HFFc6 (cell line): ENCODE measurements around the gene MGAT5. TPM values are rescaled to one million over a fixed set of nuclear protein-coding genes. Genes with fewer than 3 reads are reported as not detected.
A peak's percentile ranks its signal among the peaks of the same experiment; 100 is the strongest.

Source experiments
- DNase-seq: peaks from one replicate; pipeline ENCODE4 v3.0.0-alpha.2; 2018
- H3K27ac Mint-ChIP-seq: 2 replicates; pipeline ENCODE4 v1.8.0; 2020; ENCODE audit warnings: mild to moderate bottlenecking, mixed read lengths
- H3K27me3 Mint-ChIP-seq: 2 replicates; pipeline ENCODE4 v1.8.0; 2021; ENCODE audit warnings: mild to moderate bottlenecking, moderate library complexity, mixed read lengths; ENCODE audit not compliant: insufficient read depth
- H3K36me3 Mint-ChIP-seq: 2 replicates; pipeline ENCODE4 v1.8.0; 2021; ENCODE audit warnings: low read depth, mixed read lengths
- H3K4me1 Mint-ChIP-seq: 2 replicates; pipeline ENCODE4 v1.8.0; 2020; ENCODE audit warnings: low read depth, mixed read lengths
- H3K4me3 Mint-ChIP-seq: 2 replicates; pipeline ENCODE4 v1.8.0; 2020; ENCODE audit warnings: mild to moderate bottlenecking, moderate library complexity, mixed read lengths
- H3K9me3 Mint-ChIP-seq: 2 replicates; pipeline ENCODE4 v1.8.0; 2020; ENCODE audit warnings: mild to moderate bottlenecking, mixed read lengths
- total RNA-seq, 6 experiments: library from RNA; stranded (reverse); fragmentation: NEBNext Ultra II Directional; extraction: Animal tissue kit (Norgen Biotek cat#: 25700); gene quantifications; 2 replicates in 1 of 6; 3 replicates in 5 of 6; pipeline ENCODE4 v1.2.3, GENCODE V29; 2021
- TF ChIP-seq, protein P1 (sequence below): fragments of 200-600 bp; sonication (generic); IDR thresholded peaks from 2 replicates; pipeline ENCODE4 v1.5.0; 2021; ENCODE audit warnings: antibody characterized with exemption, mild to moderate bottlenecking

The MGAT5 gene
- total RNA-seq, 6 experiments from 2014 or later, result 104 to 129 (median 113) TPM

DNA sequence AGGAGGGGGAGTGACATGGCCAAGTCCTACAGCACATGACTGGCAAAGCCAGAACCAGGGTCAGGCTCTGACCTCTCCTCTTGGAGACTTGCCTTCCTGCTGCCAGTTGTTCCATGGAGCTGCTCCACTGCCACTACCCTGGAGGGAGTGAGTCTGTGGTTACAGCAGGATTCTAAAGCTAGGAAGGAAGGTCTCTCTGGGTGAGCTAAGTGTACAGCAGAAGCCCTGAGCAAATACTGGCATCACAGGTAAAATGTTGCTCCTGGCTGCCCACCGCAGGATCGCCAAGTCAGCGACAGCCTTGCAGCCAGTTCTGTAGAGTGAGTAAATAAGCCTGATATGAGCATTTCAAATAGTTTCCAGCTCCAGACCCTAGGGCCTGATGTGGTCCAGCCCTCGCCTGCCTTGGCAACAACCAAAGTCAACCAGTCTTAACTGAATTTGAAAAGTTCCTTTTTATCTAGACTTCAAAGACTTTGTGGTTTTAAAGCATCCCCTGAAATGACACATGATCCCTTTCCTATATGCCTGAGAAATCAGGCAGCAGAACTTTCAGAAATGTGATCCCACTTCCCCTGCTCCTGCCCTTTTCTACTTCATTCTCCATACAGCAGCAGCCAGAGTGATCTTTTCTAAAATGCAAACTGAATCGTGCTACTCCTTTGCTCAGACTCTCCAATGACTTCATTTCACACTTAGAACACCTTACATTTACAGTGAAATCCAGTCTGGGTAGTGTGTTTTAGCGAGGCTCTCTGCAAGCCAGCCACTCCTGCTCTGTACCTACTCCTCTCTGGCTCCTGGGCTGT lies 114.3 kb downstream of the MGAT5 start:
- Mint-ChIP-seq H3K9me3 (no peaks in the 10 kb centered on the region), H3K27ac (no peak overlapping the region; the same call in 1 of the 2 replicates), H3K36me3 (peaks cover 28% of the 10 kb centered on the region), H3K4me1 (peaks cover 72% of the 10 kb centered on the region), H3K4me3 (no peak overlapping the region), H3K27me3 (peaks cover 2% of the 10 kb centered on the region; the same call in 1 of the 2 replicates)
- no peak for DNase-seq
- TF ChIP-seq, protein P1, sequence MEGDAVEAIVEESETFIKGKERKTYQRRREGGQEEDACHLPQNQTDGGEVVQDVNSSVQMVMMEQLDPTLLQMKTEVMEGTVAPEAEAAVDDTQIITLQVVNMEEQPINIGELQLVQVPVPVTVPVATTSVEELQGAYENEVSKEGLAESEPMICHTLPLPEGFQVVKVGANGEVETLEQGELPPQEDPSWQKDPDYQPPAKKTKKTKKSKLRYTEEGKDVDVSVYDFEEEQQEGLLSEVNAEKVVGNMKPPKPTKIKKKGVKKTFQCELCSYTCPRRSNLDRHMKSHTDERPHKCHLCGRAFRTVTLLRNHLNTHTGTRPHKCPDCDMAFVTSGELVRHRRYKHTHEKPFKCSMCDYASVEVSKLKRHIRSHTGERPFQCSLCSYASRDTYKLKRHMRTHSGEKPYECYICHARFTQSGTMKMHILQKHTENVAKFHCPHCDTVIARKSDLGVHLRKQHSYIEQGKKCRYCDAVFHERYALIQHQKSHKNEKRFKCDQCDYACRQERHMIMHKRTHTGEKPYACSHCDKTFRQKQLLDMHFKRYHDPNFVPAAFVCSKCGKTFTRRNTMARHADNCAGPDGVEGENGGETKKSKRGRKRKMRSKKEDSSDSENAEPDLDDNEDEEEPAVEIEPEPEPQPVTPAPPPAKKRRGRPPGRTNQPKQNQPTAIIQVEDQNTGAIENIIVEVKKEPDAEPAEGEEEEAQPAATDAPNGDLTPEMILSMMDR, result no peak

DNA sequence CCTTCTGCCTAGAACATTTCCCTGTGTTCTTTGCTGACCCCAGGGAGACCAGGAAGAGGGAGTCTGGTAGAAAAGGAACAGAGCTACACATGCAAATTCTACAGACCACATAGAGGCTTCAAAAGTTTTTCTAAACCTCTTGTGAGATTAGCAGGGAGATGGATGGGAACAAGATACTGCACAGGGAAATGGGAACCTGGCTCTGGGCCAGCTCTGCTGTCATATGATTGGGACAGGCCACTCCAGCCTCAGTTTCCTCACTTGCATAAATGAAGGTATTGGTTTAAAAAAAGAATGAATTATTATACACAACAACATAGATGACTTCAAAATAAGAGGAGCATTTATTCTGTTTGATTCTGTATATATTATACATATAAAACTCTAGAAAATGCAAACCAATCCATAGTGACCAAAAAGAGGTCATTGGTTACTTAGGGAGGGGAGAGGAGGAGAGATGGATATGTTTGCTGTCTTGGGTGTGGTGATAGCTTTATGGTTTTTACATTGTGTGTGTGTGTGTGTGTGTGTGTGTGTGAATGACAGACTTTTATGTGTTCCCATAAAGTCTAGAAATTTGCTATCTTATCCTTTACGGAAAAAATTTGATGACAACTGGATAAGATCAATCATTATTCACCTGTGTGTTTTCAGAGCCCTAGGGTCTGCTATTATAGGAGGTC lies 115.5 kb downstream of the MGAT5 start:
- peaks cover 27% of the 10 kb centered on the region for H3K36me3 Mint-ChIP-seq

DNA sequence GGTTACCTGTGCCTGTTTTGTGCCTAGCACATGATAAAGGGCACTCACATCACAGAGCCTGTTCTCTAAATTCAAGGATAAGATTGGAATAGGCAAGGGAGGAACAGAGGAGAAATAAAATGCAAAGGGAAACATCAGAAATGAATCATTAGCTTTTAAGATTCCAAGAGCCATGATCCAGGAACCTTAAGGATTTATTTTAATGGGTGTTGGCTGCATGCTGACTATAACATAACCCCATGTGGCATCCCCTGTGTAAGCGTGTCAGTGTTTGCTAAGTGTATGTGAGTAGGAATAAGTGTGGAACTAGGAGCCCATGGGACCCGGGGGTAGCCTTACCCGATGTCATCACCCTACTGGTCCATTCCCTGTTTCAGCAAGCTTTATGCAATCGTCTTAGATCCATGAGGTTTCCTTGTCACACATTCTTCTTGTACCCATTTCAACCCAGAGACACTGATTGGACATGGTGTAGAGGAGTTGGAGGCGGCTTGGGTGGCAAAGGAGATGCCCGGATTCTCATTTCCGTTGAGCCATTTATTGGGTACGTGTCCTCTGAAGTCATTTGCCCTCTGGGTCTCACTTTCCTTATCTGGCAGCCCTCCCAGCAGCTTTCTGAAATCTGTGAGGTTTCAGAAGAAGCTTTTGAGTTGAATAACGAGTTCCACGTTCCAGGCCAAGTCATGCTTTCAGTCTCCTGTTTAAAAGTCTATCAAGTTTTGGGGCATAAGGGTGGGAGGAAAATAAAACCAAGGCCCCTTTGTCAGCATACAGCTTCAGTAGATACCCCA lies 117.0 kb downstream of the MGAT5 start:
- Mint-ChIP-seq H3K27me3 (peaks cover 6% of the 10 kb centered on the region; the same call in 1 of the 2 replicates), H3K9me3 (no peaks in the 10 kb centered on the region), H3K4me1 (peaks cover 70% of the 10 kb centered on the region), H3K27ac (peak overlapping the region; percentile 93), H3K4me3 (peak overlapping the region; percentile 68), H3K36me3 (peaks cover 23% of the 10 kb centered on the region)
- TF ChIP-seq, protein P1, result no peak
- peak; percentile 86 for DNase-seq

More for the DNA sequence above, 115.5 kb downstream of the MGAT5 start:
- H3K27ac Mint-ChIP-seq, result no peak overlapping the region
- no peaks in the 10 kb centered on the region for H3K9me3 Mint-ChIP-seq
- H3K27me3 Mint-ChIP-seq, result peaks cover 2% of the 10 kb centered on the region; the same call in 1 of the 2 replicates
- TF ChIP-seq, protein P1, result no peak
- no peak overlapping the region for H3K4me3 Mint-ChIP-seq
- no peak for DNase-seq
- peaks cover 75% of the 10 kb centered on the region for H3K4me1 Mint-ChIP-seq

DNA sequence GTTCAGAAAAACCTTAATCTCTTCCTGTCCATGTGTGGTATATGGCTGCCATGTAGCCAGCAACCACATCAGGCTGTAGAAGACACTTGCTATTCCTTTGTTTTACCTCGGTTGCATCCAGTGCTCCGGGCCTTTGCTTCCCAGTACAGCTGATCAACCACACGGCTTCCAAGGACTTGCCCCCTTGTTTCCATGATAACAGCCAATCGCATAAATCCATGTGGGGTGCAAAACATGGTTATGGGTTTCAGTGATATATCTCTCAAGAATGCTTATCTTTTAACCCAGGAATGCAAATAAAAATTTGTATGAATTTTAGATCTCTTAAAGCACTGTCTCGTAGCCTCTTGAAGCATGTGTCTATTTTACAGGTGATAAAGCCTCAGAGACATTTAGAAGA lies 118.3 kb downstream of the MGAT5 start:
- Mint-ChIP-seq H3K27ac (peak overlapping the region; percentile 93), H3K4me3 (peak overlapping the region; percentile 41), H3K9me3 (no peaks in the 10 kb centered on the region), H3K36me3 (peaks cover 26% of the 10 kb centered on the region), H3K4me1 (peaks cover 79% of the 10 kb centered on the region), H3K27me3 (peaks cover 7% of the 10 kb centered on the region)
- TF ChIP-seq, protein P1, result no peak
- DNase-seq, result peak; percentile 35

DNA sequence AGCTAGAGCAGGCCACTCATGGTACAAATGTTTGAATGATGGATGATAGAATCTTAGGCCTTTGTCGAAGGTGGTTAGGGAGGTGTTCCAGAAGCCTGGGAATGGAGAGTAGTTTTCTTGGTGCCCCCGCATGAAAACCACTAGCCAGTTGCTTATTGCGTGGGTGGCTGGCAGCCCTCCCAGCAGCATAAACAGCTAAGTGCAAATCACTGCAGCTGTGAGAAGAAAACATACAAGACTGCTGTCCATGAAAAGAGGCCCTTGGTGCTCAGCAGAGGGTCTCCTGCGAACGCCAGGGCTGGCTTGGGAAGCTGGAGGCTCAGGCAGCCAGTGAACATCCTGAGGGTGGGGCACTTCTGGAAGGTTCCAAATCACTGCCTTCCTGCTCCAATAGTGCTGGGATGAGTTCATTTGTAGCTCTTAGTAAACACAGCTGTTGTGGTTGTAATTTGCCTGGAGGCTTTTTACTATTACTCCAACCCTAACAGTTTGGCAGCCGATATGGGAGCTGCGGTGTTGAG lies 118.8 kb downstream of the MGAT5 start:
- DNase-seq, result peak; percentile 90
- Mint-ChIP-seq H3K27me3 (peaks cover 7% of the 10 kb centered on the region), H3K4me3 (peak overlapping the region; percentile 53), H3K36me3 (peaks cover 26% of the 10 kb centered on the region), H3K9me3 (no peaks in the 10 kb centered on the region), H3K27ac (peak overlapping the region; percentile 93), H3K4me1 (peaks cover 81% of the 10 kb centered on the region)
- TF ChIP-seq, protein P1, result peak; percentile 21; the same call in 1 of the 2 replicates
